GM21423 (cell line): ENCODE results near the gene DOK1.

Experiments used
- ATAC-seq: cut with Tn5 transposase; IDR thresholded peaks from one replicate; pipeline ENCODE4 v1.9.1; 2021; ENCODE audit warnings: mild to moderate bottlenecking, moderate library complexity; ENCODE audit not compliant: unreplicated experiment

Gene DOK1

DNA sequence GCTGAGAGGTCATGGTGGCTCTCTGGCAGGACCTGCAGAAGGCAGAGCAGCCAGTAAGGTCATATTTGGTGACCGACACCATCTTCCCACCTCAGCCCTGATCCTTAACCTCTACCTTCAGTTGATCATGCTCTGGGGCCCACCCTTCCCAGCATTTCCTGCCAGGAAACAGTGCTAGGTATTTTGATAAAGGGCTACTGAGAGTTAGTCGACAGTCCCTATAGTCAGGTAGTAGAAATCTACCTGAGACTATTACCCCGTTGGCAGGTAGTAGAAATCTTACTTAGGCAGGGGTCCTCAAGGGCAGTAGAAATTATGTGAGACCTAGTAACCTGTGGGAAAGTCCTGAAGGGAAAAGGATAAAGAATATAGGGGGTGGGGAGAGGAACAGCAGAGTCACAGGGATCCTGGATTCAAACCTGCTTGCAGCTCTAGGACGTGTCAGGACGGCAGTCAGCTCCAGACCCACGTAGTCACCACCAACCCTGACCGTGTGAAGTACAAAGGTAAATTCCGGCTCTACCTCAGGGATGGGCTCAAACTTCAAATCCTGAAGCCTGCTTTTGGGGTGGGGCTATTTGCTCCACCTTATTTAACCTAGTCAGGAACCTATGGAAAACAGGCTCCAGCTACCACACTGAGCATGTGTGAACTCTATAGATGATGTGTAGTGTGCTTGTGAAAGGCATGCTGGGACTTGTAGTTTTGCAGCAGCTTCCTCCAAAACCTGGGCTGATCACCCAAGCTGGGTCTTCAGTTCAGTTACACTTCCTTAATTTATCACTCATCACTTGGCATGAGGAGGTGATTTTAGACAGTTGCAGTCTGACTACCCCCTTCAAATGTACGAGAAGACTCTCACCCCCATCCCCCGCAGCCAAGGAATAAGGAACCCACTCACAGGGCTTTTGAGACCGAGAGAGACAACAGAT lies 28.5 kb upstream of the DOK1 start, which contains the start of gene DQX1:
Gene DQX1, minus strand, starts transcription at position 515 of the 932 bp plus-strand sequence. Its CDS starts 502 bp downstream, at position 13.
- ATAC-seq: no peak

DNA sequence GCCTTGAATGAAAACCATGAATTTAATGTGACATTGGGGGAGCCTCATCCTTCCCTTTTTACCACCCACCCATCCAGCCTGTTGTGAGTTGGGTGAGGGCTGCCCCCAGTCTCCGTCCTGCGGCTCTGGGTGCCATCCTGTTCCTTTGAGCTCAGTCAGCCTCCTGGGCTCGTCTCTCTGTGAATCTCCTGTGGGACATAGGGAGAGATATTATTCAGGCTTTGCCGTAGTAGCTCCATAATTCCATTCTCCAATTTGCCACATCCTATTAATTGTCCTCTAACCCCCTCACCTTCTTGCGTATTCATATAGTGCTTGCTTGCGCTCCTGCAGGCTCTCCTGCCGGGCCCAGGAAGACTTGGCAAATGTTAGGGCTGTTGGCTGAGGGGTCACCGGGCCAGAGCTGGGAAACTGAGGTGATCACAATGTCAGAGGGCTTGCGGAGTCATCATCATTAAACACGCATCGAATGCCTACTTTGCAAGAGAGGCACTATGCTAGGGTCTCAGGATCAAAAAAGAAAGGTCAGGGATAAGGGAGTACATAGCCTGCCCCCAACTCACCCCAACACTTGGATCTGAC lies 27.8 kb upstream of the DOK1 start:
- no peak for ATAC-seq

DNA sequence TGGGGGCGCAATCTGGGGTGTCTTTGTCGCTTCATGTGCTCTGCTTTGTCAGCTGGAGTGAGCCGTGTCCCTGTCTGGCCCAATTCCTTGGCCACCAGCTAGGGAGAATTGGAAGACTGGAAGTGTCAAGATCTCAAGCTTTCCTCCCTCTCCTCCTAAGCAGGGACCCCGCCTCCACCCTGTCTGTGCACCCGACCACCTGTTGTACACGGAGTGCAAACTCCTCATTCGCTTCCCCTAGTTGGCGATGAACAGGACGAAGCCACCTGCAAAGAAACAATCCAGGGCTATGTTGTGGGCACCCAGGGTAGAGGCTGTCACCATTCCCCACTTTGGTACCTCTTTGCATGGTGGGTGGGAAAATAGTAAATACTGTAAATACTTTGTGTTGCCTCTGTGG lies 26.8 kb upstream of the DOK1 start:
- no peak for ATAC-seq

DNA sequence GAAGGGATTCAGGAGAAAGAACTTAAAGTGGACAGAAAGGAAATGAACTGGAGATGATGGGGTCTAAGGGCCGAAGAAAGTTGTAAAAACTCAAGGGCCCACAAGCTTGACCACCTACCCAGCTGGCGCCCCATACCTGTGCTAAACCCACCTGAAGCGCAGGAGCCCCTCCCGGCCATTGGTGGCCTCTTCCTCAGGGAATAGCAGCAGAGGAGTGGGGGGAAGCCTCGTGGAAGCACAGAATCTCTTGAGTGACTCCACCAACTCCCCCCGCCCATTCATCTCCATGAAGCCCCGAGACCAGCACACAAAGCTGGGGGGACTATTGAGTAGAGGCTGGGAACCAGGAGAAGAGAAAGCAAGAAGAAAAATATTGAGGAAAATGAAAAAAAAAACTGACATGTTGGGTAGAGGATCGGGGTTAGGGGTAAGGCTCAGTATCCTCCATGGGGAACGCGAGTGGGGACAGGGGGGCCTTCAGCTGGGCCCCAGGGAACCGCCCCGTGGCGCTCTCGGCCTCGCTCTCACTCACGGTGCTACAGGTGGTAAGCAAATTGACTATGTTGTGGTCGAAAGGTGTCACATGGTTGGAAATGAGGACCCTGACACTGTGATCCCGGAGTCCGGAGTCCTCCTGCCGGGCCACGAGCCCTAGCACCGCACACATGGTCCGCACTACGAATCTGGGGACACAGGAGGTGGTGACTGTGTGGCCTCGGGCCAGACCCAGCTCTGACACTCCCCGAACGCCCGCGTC lies 25.7 kb upstream of the DOK1 start:
- ATAC-seq: peak; percentile 8

DNA sequence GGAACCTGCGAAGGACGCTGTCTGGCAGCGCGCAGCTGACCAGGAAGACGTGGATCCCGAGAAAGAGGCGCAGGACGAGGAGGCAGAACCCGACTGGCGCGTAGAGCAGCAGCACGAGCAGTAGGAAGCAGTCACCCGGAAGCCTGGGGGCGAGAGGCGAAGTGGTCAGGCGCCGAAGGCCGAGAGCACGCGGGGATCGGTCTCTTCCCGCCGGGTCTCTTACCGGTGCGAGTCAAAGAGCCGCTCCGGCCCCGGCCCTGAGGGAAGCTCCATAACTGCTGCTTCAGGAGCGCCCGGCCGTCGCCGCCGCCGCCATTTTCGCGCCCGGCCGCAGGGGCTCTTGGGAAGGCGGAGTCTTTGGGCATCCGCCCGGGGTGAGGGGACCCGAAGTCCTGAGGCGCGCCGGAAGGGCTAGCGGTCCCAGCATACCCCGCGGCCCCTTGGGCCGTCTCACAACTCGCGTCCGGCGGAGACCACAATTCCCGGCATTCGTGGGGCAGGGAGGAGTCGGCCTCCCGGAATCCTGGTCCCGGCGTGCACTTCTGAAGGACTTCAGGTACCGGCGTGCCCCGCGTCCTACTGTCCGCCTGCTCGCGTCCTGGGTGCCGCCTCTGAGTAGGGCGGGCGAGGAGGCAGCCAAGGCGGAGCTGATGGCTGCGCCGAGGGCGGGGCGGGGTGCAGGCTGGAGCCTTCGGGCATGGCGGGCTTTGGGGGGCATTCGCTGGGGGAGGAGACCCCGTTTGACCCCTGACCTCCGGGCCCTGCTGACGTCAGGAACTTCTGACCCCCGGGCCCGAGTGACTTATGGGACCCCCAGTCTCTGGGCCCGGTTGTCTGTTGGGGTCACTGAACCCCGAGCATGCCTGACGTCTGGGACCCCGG lies 24.9 kb upstream of the DOK1 start, which contains the start of the genes AUP1 and HTRA2:
Gene AUP1, minus strand, starts transcription at position 350 of the 882 bp plus-strand sequence. Its CDS starts 77 bp downstream, at position 273.
Gene HTRA2, plus strand, starts transcription at position 577 of the 882 bp plus-strand sequence. Its CDS starts 74 bp downstream, at position 651.
- peak; percentile 80 for ATAC-seq

DNA sequence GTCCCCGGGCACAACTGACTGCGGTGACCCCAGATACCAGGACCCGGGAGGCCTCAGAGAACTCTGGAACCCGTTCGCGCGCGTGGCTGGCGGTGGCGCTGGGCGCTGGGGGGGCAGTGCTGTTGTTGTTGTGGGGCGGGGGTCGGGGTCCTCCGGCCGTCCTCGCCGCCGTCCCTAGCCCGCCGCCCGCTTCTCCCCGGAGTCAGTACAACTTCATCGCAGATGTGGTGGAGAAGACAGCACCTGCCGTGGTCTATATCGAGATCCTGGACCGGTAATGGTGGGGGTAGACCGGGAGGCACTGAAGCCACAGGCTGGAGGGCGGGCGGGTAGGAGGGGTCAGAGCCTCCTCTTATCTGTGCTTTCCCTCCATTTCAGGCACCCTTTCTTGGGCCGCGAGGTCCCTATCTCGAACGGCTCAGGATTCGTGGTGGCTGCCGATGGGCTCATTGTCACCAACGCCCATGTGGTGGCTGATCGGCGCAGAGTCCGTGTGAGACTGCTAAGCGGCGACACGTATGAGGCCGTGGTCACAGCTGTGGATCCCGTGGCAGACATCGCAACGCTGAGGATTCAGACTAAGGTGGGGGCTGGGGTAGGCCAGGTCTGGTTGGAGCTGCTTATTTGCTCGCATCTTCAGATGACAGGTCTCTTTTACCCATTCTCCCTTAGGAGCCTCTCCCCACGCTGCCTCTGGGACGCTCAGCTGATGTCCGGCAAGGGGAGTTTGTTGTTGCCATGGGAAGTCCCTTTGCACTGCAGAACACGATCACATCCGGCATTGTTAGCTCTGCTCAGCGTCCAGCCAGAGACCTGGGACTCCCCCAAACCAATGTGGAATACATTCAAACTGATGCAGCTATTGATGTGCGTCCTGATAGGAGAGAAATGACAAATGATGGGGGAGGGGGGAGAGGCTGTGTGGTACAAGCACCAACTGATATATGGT lies 24.0 kb upstream of the DOK1 start:
- ATAC-seq: peak; percentile 30

DNA sequence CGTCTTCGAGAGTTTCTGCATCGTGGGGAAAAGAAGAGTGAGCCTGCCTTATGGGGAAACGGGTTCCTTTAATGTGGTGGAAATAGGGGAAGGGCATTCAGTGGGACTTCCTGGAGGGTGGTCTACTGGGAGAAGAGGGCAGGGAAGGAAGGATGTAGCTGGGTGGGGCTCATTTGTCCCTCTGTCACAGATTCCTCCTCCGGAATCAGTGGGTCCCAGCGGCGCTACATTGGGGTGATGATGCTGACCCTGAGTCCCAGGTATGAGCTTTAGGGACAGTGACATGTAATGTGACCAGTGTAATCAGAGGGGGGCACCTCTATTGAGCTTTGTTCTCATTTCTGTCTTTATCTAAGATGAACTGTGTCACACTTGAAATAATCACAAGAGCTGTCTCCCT lies 22.9 kb upstream of the DOK1 start:
- ATAC-seq: no peak

DNA sequence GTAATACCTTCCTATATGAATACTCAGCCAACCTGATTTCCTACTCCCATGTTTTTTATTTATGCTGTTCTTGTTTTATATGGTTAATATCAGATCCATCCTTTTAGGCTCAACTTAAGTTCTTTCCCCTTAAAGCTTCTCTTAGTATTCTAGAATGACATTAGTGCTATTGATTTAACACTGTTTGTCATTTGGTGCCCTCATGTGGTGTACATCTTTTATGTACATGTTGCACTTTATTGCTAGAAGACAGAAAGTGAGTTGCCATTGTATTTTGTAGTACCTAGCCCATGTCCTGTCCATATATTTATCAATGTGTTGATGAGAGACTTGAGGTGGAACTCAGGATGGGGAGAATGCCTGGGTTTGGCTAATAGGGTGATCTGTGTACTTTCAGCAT lies 22.3 kb upstream of the DOK1 start:
- ATAC-seq: no peak

DNA sequence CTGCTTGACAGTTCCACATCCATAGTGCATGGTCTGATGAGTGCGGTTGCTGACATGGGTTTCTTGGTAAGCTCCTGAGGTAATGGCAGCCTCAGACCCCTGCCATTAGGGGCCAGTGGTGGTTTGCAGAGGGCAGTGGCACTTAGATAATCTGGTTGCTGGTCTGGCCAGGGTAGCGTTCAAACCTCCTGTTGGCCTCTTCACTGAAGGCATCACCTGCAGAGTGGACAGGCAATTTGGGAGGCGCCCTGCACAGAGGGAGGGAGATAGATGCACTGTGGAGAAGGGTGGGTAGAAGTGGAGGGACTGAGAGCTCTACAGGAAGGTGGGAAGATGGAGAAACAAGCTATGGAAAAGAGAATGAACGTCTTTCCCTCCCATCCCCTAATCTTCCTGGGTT lies 21.1 kb upstream of the DOK1 start:
- no peak for ATAC-seq

DNA sequence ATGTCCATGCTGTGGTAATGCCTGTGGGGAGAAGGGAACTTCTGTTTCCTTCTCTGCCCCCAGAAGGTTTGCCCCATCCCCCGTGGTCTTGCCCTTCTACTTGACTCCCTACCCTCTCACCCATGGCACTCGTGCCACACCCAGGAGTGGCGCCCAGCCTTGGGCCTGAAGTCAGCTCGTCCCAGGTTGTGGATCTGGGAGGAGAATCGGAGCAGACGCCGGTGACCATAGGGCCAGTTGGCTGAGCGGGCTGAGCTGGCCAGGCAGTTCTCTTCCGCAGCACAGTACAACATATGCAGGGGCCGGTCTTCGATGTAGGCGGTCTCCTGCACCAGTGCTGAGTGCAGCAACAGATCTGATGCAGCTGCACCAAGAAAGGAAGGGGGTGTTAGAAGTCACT lies 20.1 kb upstream of the DOK1 start:
- no peak for ATAC-seq

DNA sequence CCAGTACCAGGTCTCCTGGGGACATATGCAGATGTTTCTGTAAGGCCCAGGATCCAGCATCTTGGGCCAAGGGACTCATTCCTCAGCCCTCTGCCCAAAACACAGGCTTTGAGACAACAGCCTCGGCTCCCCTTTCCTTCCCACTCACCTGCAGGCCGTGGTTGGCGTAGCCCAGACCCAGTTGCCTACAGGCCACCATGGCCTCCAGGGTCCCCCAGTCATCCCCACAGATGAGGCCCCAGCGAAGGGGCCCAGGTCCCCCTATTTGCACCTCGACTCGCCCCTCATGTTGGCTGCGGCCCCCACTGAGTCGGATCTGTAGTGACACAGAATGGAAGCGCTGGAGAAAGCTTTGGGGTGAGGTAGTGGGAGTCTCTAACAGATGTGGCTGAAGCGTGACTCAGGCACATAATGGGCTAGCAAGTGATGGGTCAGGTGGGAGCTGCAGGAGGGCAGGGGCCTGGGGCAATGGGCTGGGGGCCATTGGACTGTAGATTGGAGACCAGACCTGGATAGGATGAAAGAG lies 19.0 kb upstream of the DOK1 start:
- no peak for ATAC-seq

DNA sequence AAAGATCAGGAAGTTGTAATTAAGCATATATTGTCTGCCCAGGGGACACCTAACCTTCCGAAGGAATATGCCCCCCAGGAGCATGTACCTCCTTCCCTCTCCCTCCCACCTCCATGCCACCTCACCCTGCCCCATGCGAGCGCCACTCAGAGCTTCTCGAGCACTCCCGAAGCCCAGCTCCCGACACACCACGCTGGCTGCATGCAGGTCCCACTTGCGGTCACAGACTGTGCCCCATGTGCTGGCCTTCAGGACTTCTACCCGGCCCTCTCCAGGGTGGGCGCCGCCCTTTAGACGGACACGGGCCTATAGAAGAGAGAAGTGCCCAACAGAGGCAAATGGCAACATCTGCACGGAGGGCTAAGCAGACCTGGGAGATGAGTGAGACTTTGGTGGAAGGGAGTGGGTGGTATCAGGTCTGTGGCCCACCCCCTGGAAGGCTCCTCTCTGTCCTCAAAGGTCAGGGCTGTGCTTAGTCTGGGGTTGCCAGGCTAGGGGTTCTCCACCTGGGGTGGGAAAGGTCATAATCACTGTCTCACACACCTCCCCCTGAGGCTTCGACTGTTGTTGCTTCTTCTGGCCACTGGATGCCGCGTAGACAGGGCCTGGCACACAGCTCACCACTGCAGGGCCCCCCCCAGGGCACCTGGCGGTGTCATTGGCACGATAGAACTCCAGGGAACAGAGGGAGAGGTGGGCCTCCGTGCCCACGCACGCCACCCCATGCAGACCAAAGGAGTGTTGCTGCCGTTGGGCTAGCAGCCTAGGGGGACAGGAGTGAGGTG lies 18.2 kb upstream of the DOK1 start:
- no peak for ATAC-seq

DNA sequence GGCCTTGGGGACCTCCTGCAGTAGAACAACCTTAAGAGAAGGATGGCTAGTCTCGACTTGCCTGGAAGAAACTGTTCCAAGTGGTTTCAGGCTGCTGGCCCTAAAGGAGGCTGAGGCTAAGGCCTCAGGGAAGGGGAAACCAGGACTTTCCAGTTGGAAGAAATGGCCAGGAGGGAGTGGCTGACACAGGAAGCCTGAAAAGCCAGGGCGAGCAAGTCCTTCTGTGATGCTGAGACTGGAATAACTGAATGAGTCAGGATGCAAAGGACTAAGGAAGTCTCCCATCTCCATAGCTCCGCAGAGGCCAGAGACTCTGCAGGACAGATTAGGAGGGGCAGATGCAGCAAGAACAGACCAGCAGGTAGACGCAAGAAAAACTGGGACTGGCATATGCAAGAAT lies 17.4 kb upstream of the DOK1 start:
- no peak for ATAC-seq

DNA sequence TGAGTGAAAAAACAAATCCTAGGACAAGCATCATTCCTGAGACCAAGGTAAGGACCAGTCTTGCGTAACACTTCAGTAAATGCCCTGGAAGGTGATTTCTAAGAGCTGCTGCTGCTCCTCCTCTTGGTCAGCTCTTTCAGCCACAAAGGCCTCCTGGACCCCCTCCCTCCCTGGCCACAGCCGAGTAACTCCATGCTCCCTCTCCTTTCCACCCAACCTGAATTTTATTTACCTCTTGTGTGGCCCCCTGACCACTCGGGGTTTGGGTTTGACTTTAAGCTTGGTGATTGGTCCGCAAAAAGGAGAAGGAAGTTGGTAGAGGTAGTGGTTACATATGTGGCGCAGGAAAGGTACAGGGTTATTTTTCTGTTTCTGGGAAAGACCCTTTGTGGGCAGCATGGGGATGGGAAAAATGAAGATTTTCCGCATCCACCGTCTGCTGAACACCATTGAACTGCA lies 15.6 kb upstream of the DOK1 start:
- no peak for ATAC-seq

DNA sequence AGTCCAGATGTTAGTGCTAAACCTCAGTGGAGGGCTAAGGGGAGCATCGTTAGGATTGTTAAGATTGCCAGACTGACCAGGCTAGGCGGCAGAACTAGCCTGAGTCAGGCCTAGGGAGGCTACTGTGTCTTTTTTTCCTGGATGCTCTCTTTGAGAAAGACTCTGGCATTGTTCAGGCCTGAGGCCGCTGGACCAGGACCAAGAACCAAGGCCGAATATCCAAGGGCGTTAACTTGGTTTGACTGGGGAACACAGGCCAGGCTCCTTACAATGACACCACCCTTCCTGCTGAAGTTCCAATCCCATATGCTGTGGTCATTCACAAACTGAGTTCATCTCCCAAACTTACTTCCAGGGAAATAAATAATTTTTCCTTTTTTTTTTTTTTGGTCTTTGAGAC lies 14.2 kb upstream of the DOK1 start:
- no peak for ATAC-seq

DNA sequence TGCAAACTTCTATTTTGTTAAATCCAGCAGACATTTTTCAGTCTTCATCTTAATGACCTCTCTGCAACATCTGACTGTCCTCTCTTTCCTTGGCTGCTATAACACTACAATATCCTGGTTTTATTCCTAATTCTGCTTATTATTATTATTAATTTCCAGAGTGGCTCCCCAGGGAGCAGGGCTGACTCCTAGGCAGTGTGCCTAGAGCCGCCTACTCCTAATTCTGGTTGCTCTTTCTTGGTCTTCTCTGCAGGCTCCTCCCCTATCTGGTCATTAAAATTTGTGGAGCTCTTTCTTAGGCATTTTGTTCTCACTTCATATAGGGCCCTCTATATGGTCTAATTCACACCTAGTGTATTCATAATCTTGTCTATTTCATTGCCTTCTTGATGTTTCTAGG lies 11.5 kb upstream of the DOK1 start:
- no peak for ATAC-seq

DNA sequence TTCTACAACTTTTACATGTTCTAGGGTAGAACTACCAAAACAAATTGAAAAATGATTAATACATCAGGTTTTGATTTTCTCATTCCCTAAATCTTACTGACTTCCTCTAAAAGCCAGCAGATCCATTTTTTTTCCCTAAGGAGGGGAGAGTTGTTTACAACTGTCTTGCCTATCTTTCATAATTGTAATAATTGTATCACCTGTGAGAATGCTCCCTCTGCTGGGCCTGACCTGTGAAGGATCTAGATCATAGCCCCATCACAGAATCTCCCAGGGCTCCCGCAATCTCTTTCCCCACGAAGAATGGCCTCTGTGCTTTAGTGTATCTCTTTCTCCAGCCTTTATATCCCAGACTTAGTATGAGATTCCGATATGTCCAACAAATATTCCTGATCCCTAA lies 9.9 kb upstream of the DOK1 start:
- no peak for ATAC-seq

DNA sequence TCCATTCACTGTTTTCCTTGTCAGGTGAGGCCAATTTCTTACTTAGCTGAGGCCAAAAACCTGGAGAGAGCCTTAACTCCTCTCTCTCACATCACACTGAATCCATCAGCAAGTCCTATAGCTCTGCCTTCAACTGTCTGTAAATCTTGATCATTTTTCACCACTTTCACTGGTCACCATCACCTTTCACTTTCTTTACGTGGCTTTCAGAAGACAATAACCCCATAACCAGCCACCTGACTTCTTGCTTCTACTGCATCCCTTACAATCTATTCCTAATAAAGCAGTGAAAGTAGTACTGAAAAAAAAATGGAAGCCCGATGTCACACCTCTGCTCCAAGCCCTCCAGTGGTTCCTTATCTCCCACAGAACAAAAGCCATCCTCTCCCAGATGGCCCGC lies 8.5 kb upstream of the DOK1 start:
- no peak for ATAC-seq
